ENCODE data around the gene ANKRD33B.
"Not testable (repeated sequence)": the region's sequence is repeated elsewhere in the genome, so short reads cannot be mapped to it uniquely, and the experiment has no call there.

Gene ANKRD33B

DNA sequence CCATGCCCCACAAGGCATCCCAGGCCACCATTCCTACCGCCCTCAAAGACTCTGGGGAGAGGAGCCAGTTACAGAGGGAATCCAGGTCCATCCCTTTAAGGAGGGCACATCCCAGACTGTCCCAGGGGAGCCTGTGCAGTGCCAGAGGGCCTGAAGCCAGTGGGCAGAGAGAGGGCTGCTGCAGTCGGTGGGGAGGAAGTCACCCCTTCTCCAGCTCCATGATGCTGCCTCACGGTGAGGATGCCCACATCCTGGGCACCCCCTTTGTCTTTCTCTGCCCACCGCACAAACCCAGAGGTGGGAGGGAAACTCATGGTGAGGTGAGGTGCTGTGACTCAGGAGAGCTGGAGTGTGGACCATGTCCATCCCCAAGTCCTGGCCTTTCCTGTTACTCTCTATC, 26.2 kb upstream of the ANKRD33B start:
- no peak for DNase-seq

GRCh38 chr5:10538103-10538788, 25.6 kb upstream of the ANKRD33B start:
- no peak for DNase-seq

DNA sequence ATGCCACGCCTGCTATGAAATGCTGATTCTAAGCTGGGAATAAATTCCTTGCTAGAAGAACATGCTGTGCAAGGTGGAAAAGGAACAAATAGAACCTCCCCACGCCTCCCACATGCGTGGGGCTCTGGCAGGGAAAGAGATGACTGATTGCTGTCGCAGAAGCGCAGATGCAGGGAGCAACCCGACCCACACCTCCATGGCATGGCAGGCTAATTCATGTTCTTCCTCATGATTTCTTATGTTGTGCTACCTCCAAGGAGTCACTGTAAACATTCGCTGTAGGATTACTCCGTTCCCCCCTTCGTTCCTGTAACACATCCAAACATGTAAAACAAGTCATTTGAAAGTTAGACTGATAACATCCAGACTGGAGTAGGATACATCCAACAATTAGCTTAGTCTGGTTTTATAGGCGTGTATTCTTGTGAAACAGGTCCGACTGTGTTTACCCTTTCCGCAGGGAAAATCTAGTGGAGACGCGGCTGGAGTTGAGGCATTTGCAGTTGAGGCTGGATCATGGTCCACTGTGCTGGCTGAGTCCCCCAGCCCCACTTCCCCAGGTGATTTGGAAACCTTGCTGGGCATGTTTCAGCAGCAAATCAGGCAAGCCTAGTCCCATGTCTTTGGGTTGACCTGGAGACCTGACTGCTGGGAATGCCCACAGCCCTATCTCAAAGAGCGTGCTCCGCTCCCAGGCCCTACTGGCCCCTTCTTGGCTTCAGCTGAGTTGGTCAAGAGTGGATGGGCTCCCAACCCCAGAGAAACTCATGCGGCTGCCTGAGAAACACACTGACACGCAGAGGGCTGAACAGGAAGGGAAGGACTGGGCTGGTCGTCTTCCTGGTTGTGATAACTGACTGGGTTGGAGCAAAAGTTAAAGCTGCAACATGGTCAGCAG, 24.8 kb upstream of the ANKRD33B start:
- no peak for DNase-seq

DNA sequence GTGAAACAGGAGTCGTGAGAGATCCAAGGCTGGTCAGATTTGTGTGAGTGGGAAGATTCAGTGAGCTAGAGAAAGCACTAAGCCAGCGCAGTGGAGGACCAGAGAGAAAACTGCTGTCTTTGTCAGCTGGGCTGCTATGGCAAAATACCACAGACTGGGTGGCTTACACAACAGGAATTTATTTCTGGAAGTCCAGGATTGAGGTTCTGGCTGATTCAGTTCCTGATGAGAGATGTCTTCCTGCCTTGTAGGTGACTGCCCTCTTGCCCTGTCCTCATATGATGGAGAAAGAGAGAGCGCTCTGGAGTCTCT, 24.2 kb upstream of the ANKRD33B start:
- no peak for DNase-seq

DNA sequence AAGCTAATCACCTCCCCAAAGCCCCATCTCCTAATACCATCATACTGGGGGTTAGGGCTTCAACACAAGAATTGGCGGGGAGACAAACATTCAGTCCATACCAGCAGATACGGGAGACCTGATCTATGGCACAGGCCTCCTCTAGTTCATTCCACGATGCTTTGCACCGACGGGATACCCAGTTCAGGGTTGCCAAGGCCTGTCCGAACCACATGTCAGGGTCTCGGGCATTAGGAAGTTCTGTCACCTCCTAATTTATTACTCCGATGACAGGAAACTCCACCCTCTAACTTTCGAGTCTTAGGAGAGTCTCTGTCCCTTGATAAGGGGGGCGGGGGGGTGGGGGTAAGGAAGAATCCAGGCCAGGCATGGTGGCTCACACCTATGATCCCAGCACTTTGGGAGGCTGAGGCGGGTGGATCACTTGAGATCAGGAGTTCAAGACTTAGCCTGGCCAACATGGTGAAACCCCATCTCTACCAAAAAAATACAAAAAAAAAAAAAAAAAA, 23.8 kb upstream of the ANKRD33B start:
- DNase-seq = no peak

GRCh38 chr5:10540951-10541646, 22.8 kb upstream of the ANKRD33B start:
- DNase-seq = no peak

GRCh38 chr5:10542055-10542550, 21.8 kb upstream of the ANKRD33B start:
- DNase-seq = no peak

- no peak for DNase-seq
These were observed 20.3 kb upstream of the ANKRD33B start for GRCh38 chr5:10543585-10544040.

- DNase-seq = no peak
These were observed 18.8 kb upstream of the ANKRD33B start for GRCh38 chr5:10545084-10545483.

DNA sequence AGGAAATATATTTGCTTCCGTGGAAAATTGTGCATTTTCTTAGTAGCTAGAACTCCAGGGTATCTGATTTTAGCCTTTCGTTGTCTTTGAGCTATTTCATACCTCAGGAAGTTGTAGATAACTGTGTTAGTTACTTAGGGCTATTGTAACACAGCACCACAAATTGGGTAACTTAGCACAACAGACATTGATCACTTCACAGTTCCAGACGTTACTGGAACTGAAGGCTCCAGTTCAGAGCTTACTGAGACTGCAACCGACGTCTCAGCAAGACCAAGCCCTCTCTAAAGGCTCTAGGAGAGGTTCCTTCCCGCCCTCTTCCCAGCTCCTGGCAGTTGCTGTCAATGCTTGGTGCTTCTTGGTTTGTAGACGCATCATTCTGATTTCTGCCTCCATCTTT, 17.7 kb upstream of the ANKRD33B start:
- DNase-seq = no peak

- no peak for DNase-seq
These were observed 15.3 kb upstream of the ANKRD33B start for GRCh38 chr5:10548418-10549122.

GRCh38 chr5:10549123-10549514, 14.8 kb upstream of the ANKRD33B start:
- not testable (repeated sequence) for DNase-seq

DNA sequence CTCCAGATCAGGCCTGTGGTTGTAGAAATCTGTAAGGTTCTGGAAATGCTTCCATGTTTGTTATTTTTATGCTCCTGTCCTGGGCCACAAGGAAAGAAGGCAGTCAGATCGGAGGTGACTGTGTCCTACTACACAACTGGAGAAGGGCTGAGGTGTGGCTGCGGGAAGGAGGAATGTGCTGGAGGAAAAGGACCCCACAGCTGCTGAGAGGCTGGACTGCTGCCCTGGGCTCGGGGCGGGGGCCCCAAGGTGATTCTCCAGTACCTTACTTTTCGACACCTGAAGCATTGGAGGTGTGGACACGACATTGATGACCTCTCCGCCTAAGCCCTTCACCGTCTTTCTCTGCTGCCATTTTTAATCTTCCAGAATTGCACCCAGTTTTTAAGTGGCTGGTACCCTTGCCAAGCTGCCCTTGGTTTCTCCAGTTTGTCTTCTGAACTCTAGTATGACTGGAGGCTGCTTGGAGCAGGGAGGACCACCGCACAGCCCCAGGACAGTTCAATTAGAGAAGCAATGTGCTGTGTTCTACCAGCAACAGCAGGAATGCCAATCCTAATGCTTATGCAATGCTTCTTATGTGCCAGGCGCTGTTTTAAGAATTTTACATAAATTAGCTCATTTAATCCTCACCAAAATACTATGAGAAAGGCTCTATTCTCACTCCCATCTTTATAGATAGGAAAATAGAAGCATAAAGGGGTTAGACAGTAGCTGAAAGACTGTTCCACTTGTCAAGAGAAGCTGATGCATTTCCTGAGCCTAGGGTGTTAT, 13.5 kb upstream of the ANKRD33B start:
- DNase-seq = peak; percentile 40

DNA sequence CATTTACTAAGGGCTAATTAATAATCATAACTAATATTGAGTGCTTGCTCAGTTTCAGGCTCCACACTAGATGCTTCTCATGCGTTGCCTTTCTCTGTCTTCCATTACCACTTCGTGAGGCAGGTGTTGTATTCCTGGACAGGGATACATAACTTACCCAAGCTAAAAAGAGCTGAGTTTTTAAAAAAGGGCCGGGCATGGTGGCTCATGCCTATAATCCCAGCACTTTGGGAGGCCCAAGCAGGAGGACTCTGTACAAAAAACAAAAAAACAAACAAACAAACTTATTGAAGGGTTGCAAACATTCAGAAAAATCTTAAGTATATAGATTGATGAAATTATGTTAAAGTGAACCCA, 12.1 kb upstream of the ANKRD33B start:
- no peak for DNase-seq

DNA sequence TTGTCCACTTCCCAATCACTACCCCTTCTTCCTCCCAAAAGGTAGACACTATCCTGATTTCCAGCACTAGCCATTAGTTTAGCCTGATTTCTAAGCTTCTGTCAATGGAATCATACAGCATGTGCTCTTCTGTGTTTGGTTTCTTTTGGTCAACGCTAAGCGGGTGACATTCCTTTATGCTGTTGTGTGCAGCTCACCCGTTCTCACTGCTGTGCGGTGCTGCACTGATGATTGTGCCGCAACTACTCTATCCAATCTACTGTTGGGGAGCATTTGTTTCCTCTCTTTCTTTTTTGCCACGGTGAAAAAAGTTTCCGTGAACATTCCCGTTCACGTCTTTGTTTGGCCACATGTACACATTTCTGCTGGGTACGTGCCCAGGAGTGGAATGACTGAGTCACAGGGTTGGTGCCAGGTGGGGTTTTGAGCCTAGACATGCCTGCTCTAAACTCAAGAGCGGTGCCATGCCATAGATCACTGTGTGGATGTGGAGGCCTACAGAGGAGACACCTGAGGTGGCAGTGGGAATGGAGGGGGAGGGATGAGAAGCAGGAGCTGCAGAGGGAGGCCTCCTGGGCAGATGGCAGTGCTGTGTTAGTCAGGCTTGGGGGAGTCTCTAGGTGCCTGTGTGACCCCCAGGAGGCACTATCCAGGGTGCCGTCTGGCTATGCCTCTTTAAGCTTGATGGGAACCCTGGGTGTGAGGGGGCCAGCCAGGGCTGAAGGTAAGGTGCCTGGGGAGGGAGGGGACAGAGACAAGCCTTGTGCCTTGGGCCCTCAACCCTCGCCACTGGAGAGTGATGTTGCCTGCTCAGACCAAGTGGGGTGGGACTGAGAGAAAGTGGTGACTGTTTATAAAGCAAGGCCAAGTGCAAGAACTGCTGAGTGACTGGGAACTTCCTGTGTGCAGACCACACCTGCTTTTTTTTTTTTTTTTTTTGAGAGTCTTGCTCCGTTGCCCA, 11.4 kb upstream of the ANKRD33B start:
- no peak for DNase-seq

DNA sequence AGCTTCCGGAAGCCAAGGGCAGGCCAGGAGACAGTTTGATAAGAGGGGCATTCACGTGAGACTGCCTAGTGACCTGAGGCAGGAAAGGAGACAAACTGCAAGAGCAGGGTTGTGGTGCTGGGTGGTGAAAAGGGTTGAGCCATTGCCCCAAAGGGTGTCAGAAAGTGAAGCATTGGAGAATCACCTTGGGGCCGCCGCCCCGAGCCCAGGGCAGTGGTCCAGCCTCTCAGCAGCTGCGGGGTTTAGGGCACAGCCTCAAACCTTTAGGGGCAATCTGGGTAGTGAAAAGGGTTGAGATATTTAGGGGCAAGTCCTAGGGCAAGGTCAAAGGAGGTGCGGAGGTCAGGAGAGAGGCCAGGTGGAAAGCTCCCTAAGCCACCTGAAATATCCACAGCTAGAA, 10.4 kb upstream of the ANKRD33B start:
- no peak for DNase-seq

DNA sequence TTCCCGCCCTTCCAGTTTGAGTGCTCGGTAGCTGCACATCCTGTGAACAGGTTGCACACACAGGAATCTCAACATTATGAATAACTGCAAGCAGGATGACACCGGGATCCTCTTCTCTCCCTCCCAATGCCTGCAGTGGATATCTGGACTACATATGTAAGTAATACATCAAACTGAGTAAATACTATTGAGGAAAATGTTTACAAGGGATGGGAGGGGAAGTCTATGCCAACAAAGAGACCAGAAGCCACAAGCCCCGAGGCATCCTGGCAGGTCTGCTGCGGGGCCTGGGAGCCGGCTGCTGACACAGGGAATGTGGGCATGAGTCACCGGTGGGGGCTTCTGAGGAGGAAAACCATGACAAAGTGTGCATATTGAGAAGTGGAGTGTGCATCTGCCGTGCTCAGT, 8.6 kb upstream of the ANKRD33B start:
- DNase-seq = peak; percentile 84

GRCh38 chr5:10556289-10556807, 7.5 kb upstream of the ANKRD33B start:
- DNase-seq = peak; percentile 61

GRCh38 chr5:10556893-10557746, 6.8 kb upstream of the ANKRD33B start:
- DNase-seq = no peak

Data from fibroblast of skin of scalp (primary cell).